ENCODE measurements around the gene ARHGEF38.

DNA sequence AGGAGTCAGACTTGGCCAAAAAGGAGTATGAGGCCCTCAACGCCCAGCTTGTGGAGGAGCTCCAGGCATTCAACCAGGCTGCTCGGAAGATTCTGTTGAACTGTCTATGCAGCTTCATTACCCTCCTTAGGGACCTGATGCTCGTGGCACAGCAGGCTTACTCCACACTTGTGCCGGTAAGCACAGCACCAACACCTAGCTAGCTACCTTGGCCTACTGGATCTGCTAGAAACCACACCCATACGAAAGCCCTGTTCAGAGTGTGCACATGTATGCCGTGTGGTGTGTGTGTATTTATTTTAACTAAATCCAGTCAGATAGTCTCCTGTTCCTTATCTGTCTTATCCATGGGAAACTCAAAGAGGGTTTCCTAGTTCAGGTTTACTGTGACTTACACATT, 106.8 kb downstream of the ARHGEF38 start:
- no peak for TF ChIP-seq EZH2 (IDR thresholded peaks at IDR 0.05; ENCODE audit: low read depth)
- no peak for TF ChIP-seq CTCF (conservative IDR thresholded peaks at IDR 0.05)
